HepG2 (cell line): ENCODE measurements around the gene ZMIZ1. TPM values are rescaled to one million over a fixed set of nuclear protein-coding genes. Genes with fewer than 3 reads are reported as not detected.

ENCODE experiments used
- ATAC-seq: fragments of 200-7000 bp; cut with Tn5 transposase; 3 replicates; pipeline ENCODE4 v1.9.1; 2020; ENCODE audit warnings: mild to moderate bottlenecking, moderate library complexity
- BruUV-seq: library from RNA; stranded (reverse); fragments of 400-500 nt; replicated peaks from 2 replicates; lab custom pipeline; 2021; lab: Mats Ljungman, UMichigan
- CTCF ChIA-PET: fragments of 300-600 bp; formaldehyde crosslinking; extraction: SDS; loops from one replicate; lab custom pipeline; 2021; ENCODE audit warnings: low total read pairs, inconsistent platforms, low intra/inter-chr PET ratio; lab: Yijun Ruan, JAX
- POLR2A ChIA-PET: fragments of 350-600 bp; sonication (Branson Sonifier 250); formaldehyde crosslinking; loops from one replicate; lab custom pipeline; 2020; ENCODE audit warnings: antibody characterized with exemption, inconsistent platforms; lab: Yijun Ruan, JAX
- DNase-seq: peaks from one replicate; pipeline ENCODE4 v3.0.0-alpha.2; 2015; ENCODE audit warnings: low spot score
- FAIRE-seq: peaks from 3 replicates; lab custom pipeline; 2011; peaks lifted over from hg19 to GRCh38; lab: Jason Lieb, UNC
- H2AFZ ChIP-seq: one replicate; pipeline ENCODE4 v1.6.1; 2011; ENCODE audit warnings: low read length, inconsistent platforms
- H3K27ac ChIP-seq: fragments of 300-600 bp; 3 replicates; pipeline ENCODE4 v1.8.0; 2011; ENCODE audit warnings: mixed run types, mild to moderate bottlenecking, mixed read lengths, low read length, inconsistent platforms; ENCODE audit not compliant: insufficient read depth; ENCODE audit errors: extremely low read length
- H3K27me3 ChIP-seq, 2 experiments: fragments of 200-600 bp in 1 of 2; 2 replicates in 1 of 2; 3 replicates in 1 of 2; pipeline versions ENCODE4 v1.6.0 to v1.8.0; 2011; ENCODE audit warnings: low read length in 2 of 2, mild to moderate bottlenecking in 2 of 2, moderate library complexity in 2 of 2, inconsistent platforms in 1 of 2; ENCODE audit not compliant: insufficient read depth in 2 of 2, control insufficient read depth in 1 of 2
- H3K36me3 ChIP-seq, 2 experiments: fragments of 200-600 bp in 1 of 2; replicated peaks in 1 of 2; 2 replicates in 1 of 2; 3 replicates in 1 of 2; pipeline versions ENCODE4 v1.5.1 to v1.8.0; 2011; ENCODE audit warnings: low read length in 2 of 2, inconsistent platforms in 1 of 2; ENCODE audit not compliant: insufficient read depth in 2 of 2, control insufficient read depth in 1 of 2
- H3K4me1 ChIP-seq: 2 replicates; pipeline ENCODE4 v1.5.1; 2012; ENCODE audit warnings: low read length, inconsistent platforms; ENCODE audit not compliant: insufficient read depth
- H3K4me2 ChIP-seq: 2 replicates; pipeline ENCODE4 v1.6.0; 2011; ENCODE audit warnings: low read depth, low read length, inconsistent platforms
- H3K4me3 ChIP-seq, 3 experiments: fragments of 200-600 bp in 1 of 3; sonication (generic), shearing (Covaris generic) in 1 of 3; replicated peaks in 1 of 3; 2 replicates each; pipeline ENCODE4 v1.5.1; 2011 to 2016; ENCODE audit warnings: low read length in 3 of 3, inconsistent platforms in 2 of 3, low read depth in 2 of 3, mild to moderate bottlenecking in 2 of 3, control low read depth in 1 of 3, mixed read lengths in 1 of 3; ENCODE audit not compliant: insufficient read depth in 1 of 3
- H3K79me2 ChIP-seq: one replicate; pipeline ENCODE4 v1.6.1; 2011; ENCODE audit warnings: low read length, inconsistent platforms; ENCODE audit not compliant: insufficient read depth
- H3K9ac ChIP-seq: 2 replicates; pipeline ENCODE4 v1.6.0; 2011; ENCODE audit warnings: mild to moderate bottlenecking, low read depth, low read length, inconsistent platforms; ENCODE audit not compliant: insufficient read depth
- H3K9me3 ChIP-seq: 2 replicates; pipeline ENCODE4 v1.5.1; 2012; ENCODE audit warnings: mild to moderate bottlenecking, low read length
- H4K20me1 ChIP-seq: 2 replicates; pipeline ENCODE4 v1.6.0; 2011; ENCODE audit warnings: inconsistent platforms, mild to moderate bottlenecking, low read length, moderate library complexity; ENCODE audit not compliant: insufficient read depth
- ARHGAP35 ChIP-seq: sonication (generic); formaldehyde crosslinking; IDR thresholded peaks from 2 replicates; pipeline ENCODE4 v1.9.0; 2022; ENCODE audit warnings: mild to moderate bottlenecking, inconsistent platforms, moderate library complexity, missing genetic modification reagents, borderline replicate concordance
- ELF1 ChIP-seq: sonication (generic); formaldehyde crosslinking; IDR thresholded peaks from 2 replicates; pipeline ENCODE4 v1.4.0; 2020; ENCODE audit warnings: missing genetic modification reagents
- GFI1 ChIP-seq: sonication (generic); formaldehyde crosslinking; IDR thresholded peaks from 2 replicates; pipeline ENCODE4 v1.5.0; 2020; ENCODE audit warnings: missing genetic modification reagents, mild to moderate bottlenecking, borderline replicate concordance
- GTF3A ChIP-seq: sonication (generic); formaldehyde crosslinking; conservative IDR thresholded peaks from 2 replicates; pipeline ENCODE4 v1.4.0; 2020; ENCODE audit warnings: mild to moderate bottlenecking, missing genetic modification reagents
- NR2F6 ChIP-seq, 2 experiments: IDR thresholded peaks; 2 replicates each; pipeline ENCODE4 v1.6.1; 2016; ENCODE audit warnings: antibody characterized with exemption in 1 of 2, mild to moderate bottlenecking in 1 of 2
- PHF5A ChIP-seq: IDR thresholded peaks from one replicate; pipeline ENCODE4 v1.6.1; 2018; ENCODE audit warnings: low read depth, missing genetic modification reagents; ENCODE audit not compliant: unreplicated experiment
- WIZ ChIP-seq: sonication (generic); formaldehyde crosslinking; IDR thresholded peaks from 2 replicates; pipeline ENCODE4 v1.5.1; 2020; ENCODE audit warnings: mild to moderate bottlenecking, missing genetic modification reagents
- XBP1 ChIP-seq: sonication (generic); formaldehyde crosslinking; IDR thresholded peaks from 2 replicates; pipeline ENCODE4 v1.5.0; 2020; ENCODE audit warnings: missing genetic modification reagents
- ZFP90 ChIP-seq: sonication (generic); formaldehyde crosslinking; IDR thresholded peaks from 2 replicates; pipeline ENCODE4 v1.8.0; 2022; ENCODE audit warnings: missing genetic modification reagents, mild to moderate bottlenecking, inconsistent platforms, borderline replicate concordance
- ZNF333 ChIP-seq: sonication (generic); formaldehyde crosslinking; IDR thresholded peaks from 2 replicates; pipeline ENCODE4 v1.4.0; 2020; ENCODE audit warnings: mild to moderate bottlenecking, missing genetic modification reagents, borderline replicate concordance
- ZNF543 ChIP-seq: sonication (generic); formaldehyde crosslinking; IDR thresholded peaks from 2 replicates; pipeline ENCODE4 v1.4.0; 2020; ENCODE audit warnings: mild to moderate bottlenecking, missing genetic modification reagents
- whole genome bisulfite sequencing: methylation state at CpG from one replicate; pipeline ENCODE4 v1.1.6; 2017; ENCODE audit warnings: low lambda C conversion rate; 5-methylcytosine and 5-hydroxymethylcytosine counted together
- in situ Hi-C: cut with HindIII; loops from 2 replicates; pipeline ENCODE4 v1.10.0; 2017; ENCODE audit warnings: low pct_unique_long_range_greater_than_20kb; ENCODE audit not compliant: extremely low pct_ligation_motif_present
- intact Hi-C: fragments of 100-400 bp; cut with micrococcal nuclease; formaldehyde crosslinking; loops from one replicate; pipeline ENCODE4 v1.10.0; 2022; ENCODE audit not compliant: unreplicated experiment
- polyA plus RNA-seq, 8 experiments: library from polyadenylated mRNA; depleted of rRNA in 3 of 8; stranded (reverse) in 7 of 8; unstranded in 1 of 8; fragments of >200 nt; fragmentation: Illumina TruSeq in 4 of 8; extraction: Trizol in 4 of 8; gene quantifications; 2 replicates each; pipeline versions ENCODE4 v1.2.1 to v1.2.3, GENCODE V29; 2011 to 2016; ENCODE audit warnings: low read depth in 4 of 8, missing spikeins in 1 of 8, mixed read lengths in 1 of 8; ENCODE audit not compliant: insufficient read depth in 1 of 8
- total RNA-seq, 5 experiments: library from RNA; depleted of rRNA; stranded (reverse); fragments of >200 nt; fragmentation: Illumina TruSeq; extraction: Trizol; gene quantifications; 2 replicates each; pipeline ENCODE4 v1.2.3, GENCODE V29; 2016; ENCODE audit warnings: low read depth in 1 of 5
- TF ChIP-seq, protein P1 (sequence below): sonication (generic); formaldehyde crosslinking; IDR thresholded peaks from 2 replicates; pipeline ENCODE4 v1.5.0; 2020; ENCODE audit warnings: mild to moderate bottlenecking, missing genetic modification reagents
- TF ChIP-seq, protein P2 (sequence below): sonication (generic); formaldehyde crosslinking; IDR thresholded peaks from 2 replicates; pipeline ENCODE4 v1.5.1; 2020; ENCODE audit warnings: mild to moderate bottlenecking, missing genetic modification reagents, borderline replicate concordance
- TF ChIP-seq, protein P3 (sequence below): sonication (generic); formaldehyde crosslinking; IDR thresholded peaks from 2 replicates; pipeline ENCODE4 v1.5.0; 2020; ENCODE audit warnings: missing genetic modification reagents, mild to moderate bottlenecking, borderline replicate concordance
- TF ChIP-seq, protein P4 (sequence below): sonication (generic); formaldehyde crosslinking; IDR thresholded peaks from 2 replicates; pipeline ENCODE4 v1.4.0; 2020; ENCODE audit warnings: missing genetic modification reagents

ZMIZ1 gene
- total and polyA plus RNA-seq, 2 of the 13 experiments (the other 11 are each of a cell fraction or from before 2014, with no cell fraction given), result 5.3 to 10.2 TPM

DNA sequence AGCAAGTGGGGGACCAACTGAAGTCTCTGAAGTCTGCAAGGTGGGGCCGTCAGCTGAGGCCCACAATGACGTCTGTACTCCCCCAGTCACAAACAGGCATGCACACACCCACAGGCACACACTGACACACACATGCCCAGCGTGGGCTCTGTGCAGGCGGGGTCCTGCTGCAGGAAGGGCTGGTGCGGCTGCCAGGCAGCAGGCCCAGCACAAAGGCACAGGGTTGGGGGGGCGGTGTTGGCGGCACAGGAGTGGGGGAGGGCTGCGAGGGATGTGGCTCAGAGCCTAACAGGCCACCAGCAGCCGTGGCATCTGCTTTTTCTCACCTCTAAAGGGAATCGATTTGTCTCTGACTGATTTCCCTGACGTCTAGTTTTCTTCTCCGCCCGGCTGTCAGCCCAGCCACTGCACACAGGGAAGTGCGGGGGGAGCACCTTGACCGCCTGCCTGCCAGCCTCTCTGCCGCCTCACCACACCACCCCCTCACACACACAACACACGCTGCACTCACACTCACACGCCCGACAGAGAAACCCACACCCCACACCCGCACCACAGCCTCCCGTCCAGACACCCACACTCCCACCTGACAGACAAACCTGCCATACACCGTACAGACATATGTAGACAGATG lies 43.5 kb upstream of the ZMIZ1 start (continued):
- TF ChIP-seq PHF5A (no peak), ZNF333 (CRISPR knock-in tag) (no peak)

DNA sequence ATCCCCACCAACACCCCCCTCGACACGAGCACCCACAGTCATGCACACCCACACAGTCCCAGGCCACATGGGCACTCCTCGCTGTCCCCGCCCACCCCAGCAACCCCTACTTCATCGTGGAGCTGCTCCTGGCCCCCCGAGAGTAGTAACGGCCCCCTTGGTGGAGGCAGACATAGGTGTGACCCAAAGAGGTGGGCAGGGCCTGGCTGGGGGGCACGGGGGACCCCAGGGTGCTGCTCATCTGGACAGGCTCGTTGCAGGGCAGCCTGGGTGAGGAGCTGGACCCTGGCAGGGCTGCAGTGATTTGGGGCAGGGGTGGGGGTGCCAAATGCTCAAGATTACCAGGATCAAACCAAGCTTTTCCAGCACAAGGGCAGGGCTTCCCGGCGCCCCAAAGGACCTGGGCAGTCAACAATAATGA lies 42.4 kb upstream of the ZMIZ1 start:
- no peak overlapping the region for H3K9ac ChIP-seq
- H3K27me3 ChIP-seq, result peaks cover 0 to 24% of the 10 kb centered on the region in 2 experiments; a peak in 4 of 5 replicates
- H3K79me2 ChIP-seq, result no peaks in the 10 kb centered on the region
- in situ Hi-C loops (no loop called here), intact Hi-C loops (no loop called here)
- no peak overlapping the region for H2AFZ ChIP-seq
- H3K4me3 ChIP-seq, result no peak overlapping the region
- BruUV-seq, result no TSS peak
- CTCF ChIA-PET, result no interaction called here
- H3K36me3 ChIP-seq, result no peaks in the 10 kb centered on the region
- no peak overlapping the region for H3K4me2 ChIP-seq
- ATAC-seq, result no peak
- FAIRE-seq, result no peak
- 57% methylated on average over 9 of the region's 11 CpGs for WGBS
- H4K20me1 ChIP-seq, result no peaks in the 10 kb centered on the region
- peaks cover 57% of the 10 kb centered on the region for H3K4me1 ChIP-seq
- no peak overlapping the region for H3K27ac ChIP-seq
- DNase-seq, result no peak
- POLR2A ChIA-PET, result interaction anchor here (0.7 kb wide), 1 partner anchor 8 kb away, joined by 3 read pairs; no protein-coding TSS in a partner anchor
- H3K9me3 ChIP-seq, result no peaks in the 10 kb centered on the region
- TF ChIP-seq ZNF543 (CRISPR knock-in tag), result no peak
- TF ChIP-seq ELF1 (CRISPR knock-in tag), result no peak
- no peak for TF ChIP-seq WIZ (CRISPR knock-in tag)
- no peak for TF ChIP-seq XBP1
- no peak for TF ChIP-seq ARHGAP35 (CRISPR knock-in tag)
- TF ChIP-seq GFI1 (CRISPR knock-in tag), result no peak
- TF ChIP-seq GTF3A (CRISPR knock-in tag), result no peak
- TF ChIP-seq, protein P1, sequence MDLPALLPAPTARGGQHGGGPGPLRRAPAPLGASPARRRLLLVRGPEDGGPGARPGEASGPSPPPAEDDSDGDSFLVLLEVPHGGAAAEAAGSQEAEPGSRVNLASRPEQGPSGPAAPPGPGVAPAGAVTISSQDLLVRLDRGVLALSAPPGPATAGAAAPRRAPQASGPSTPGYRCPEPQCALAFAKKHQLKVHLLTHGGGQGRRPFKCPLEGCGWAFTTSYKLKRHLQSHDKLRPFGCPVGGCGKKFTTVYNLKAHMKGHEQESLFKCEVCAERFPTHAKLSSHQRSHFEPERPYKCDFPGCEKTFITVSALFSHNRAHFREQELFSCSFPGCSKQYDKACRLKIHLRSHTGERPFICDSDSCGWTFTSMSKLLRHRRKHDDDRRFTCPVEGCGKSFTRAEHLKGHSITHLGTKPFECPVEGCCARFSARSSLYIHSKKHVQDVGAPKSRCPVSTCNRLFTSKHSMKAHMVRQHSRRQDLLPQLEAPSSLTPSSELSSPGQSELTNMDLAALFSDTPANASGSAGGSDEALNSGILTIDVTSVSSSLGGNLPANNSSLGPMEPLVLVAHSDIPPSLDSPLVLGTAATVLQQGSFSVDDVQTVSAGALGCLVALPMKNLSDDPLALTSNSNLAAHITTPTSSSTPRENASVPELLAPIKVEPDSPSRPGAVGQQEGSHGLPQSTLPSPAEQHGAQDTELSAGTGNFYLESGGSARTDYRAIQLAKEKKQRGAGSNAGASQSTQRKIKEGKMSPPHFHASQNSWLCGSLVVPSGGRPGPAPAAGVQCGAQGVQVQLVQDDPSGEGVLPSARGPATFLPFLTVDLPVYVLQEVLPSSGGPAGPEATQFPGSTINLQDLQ (CRISPR knock-in tag), result no peak
- TF ChIP-seq, protein P2, sequence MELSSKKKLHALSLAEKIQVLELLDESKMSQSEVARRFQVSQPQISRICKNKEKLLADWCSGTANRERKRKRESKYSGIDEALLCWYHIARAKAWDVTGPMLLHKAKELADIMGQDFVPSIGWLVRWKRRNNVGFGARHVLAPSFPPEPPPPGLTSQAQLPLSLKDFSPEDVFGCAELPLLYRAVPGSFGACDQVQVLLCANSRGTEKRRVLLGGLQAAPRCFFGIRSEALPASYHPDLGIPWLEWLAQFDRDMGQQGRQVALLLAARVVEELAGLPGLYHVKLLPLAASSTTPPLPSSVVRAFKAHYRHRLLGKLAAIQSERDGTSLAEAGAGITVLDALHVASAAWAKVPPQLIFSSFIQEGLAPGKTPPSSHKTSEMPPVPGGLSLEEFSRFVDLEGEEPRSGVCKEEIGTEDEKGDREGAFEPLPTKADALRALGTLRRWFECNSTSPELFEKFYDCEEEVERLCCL (CRISPR knock-in tag), result no peak
- TF ChIP-seq, protein P3, sequence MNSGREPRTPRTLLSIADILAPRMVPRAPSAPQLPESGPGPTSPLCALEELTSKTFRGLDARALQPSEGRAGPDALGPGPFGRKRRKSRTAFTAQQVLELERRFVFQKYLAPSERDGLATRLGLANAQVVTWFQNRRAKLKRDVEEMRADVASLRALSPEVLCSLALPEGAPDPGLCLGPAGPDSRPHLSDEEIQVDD (CRISPR knock-in tag), result no peak
- TF ChIP-seq, protein P4, sequence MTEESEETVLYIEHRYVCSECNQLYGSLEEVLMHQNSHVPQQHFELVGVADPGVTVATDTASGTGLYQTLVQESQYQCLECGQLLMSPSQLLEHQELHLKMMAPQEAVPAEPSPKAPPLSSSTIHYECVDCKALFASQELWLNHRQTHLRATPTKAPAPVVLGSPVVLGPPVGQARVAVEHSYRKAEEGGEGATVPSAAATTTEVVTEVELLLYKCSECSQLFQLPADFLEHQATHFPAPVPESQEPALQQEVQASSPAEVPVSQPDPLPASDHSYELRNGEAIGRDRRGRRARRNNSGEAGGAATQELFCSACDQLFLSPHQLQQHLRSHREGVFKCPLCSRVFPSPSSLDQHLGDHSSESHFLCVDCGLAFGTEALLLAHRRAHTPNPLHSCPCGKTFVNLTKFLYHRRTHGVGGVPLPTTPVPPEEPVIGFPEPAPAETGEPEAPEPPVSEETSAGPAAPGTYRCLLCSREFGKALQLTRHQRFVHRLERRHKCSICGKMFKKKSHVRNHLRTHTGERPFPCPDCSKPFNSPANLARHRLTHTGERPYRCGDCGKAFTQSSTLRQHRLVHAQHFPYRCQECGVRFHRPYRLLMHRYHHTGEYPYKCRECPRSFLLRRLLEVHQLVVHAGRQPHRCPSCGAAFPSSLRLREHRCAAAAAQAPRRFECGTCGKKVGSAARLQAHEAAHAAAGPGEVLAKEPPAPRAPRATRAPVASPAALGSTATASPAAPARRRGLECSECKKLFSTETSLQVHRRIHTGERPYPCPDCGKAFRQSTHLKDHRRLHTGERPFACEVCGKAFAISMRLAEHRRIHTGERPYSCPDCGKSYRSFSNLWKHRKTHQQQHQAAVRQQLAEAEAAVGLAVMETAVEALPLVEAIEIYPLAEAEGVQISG (CRISPR knock-in tag), result no peak
- no peak for TF ChIP-seq ZFP90 (CRISPR knock-in tag)
- TF ChIP-seq NR2F6 (IDR thresholded peaks at IDR 0.05), result no peak
- TF ChIP-seq NR2F6 (CRISPR knock-in tag; IDR thresholded peaks at IDR 0.05), result no peak
